Renal cortical epithelial cell (primary cell): Measurements from ENCODE around the gene CD300LB. TPM values are rescaled to one million over a fixed set of nuclear protein-coding genes. Genes with fewer than 3 reads are reported as not detected.
"Not testable (repeated sequence)": the region's sequence is repeated elsewhere in the genome, so short reads cannot be mapped to it uniquely, and the experiment has no call there.

Experiments used
- DNase-seq: peaks from one replicate; pipeline ENCODE4 v3.0.0-alpha.2; 2011; ENCODE audit warnings: low read depth
- total RNA-seq: library from RNA; depleted of rRNA; stranded (reverse); fragments of >200 nt; gene quantifications from 2 replicates; pipeline ENCODE4 v1.2.3, GENCODE V29; 2014

Gene CD300LB
- total RNA-seq, 1 donor from 2014 or later: not detected

DNA sequence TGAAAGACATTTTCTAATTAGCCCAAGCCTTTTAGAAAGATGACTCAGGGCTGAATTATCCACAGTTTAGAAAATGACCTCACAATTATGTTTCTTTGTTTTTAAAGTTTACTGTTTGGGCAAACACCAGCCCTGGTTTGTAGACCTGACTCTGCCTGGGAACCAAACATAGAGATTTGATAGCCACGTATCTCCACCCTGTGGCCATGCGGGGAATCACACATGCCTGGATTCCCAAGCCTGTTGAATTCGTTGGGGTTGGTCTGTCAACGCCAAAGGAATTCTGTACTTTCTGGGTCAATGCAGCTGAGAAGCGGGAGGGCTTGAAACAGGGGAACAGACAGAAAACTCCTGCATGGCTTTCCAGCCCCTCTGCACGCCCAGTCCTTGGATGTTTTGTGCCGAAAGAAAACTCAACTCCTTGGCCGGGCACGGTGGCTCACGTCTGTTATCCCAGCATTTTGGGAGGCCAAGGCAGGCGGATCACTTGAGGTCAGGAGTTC lies 37.9 kb downstream of the CD300LB start:
- DNase-seq: peak; percentile 81

DNA sequence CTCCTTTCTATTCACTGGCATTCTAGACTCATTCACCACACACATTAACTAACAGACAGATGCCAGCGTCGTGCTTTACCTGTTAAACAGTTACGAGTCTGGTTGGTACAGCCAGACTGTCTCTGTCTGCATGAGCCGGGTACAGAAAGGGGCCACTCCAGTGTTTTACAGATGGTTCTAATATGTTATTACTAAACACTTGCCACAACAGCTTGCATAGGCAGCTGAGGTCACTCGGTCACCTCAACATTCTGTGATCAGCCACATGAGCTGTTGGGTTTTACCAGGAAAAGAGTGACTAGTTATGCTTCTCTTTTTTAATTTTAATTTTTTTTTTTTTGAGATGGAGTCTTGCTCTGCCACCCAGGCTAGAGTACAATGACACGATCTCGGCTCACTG lies 39.6 kb downstream of the CD300LB start:
- DNase-seq: peak; percentile 26

DNA sequence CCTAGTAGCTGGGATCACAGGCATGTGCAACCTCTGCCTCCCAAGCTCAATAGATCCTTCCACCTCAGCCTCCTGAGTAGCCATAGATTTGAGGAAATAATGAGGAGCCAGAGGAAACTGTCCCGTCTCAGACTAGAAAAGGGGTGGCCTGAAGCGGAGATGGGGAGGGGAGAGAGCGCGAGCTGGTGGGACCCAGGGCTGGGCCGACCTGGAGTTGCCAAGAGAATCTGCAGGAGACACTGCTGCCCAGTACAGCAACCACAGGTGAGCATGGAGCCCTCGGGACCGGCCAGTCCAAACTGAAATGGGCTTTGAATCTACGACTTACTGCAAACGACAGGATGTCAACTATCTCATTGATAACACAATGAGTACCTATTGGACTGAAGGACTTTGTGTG lies 40.6 kb downstream of the CD300LB start:
- DNase-seq: no peak

DNA sequence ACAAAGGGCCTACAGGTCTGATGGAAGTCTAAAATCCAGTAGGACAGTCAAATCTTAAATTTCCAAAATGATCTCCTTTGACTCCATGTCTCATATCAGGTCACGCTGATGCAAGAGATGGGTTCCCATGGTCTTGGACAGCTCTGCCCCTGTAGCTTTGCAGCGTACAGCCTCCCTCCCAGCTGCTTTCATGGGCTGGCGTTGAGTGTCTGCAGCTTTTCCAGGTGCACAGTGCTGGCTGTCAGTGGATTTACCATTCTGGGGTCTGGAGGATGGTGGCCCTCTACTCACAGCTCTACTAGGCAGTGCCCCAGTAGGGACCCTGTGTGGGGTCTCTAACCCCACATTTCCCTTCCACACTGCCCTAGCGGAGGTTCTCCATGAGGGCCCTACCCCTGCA lies 43.0 kb downstream of the CD300LB start:
- not testable (repeated sequence) for DNase-seq

DNA sequence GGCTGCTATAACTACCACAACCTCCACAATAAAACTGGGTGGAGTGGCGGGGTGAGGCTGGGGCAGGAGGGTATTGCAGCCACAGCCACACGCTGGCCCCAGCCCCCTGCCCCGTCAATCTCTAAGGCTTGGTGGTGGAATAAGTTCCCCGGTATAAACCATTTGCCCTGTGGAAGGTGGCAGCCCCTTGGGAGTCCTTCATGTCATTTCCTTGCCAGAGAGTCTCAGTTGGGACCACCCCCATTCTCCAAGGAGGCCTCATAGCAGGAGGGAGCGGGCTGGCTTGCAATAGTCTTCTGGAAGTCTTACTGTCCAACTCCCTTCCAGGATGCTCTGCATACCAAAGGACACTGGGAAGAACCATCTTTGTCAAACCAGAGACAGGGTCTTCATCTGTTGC lies 45.4 kb downstream of the CD300LB start:
- no peak for DNase-seq

DNA sequence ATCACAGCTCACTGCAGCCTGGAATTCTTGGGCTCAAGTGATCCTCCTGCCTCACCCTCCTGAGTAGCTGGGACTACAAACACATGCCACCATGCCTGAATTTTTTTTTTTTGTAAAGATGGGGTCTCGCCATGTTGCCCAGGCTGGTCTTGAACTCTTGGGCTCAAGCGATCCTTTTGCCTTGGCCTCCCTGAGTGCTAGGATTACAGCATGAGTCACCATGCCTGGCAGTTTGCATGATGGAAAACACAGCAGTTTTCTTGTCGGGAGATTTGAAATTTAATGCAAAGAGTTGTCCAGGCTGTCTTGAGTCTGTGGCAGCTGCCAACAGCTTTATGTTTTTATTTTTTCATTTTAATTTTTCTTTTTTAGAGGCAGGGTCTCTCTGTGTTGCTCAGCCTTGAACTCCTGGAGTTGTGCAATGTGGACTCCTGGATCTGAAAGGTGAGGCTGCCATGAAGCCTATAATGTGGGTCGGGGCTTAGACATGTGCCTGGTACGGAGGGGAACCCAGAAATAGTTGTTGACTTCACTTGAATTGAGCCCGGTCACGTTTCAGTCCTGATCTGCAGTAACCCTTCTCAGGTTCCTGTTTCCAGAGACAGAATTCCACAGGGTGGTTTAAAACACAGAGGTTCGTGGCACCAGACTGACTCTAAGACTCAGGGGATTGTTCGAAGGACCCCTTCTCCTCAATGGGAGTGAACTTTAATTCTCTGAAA lies 46.1 kb downstream of the CD300LB start:
- DNase-seq: no peak

DNA sequence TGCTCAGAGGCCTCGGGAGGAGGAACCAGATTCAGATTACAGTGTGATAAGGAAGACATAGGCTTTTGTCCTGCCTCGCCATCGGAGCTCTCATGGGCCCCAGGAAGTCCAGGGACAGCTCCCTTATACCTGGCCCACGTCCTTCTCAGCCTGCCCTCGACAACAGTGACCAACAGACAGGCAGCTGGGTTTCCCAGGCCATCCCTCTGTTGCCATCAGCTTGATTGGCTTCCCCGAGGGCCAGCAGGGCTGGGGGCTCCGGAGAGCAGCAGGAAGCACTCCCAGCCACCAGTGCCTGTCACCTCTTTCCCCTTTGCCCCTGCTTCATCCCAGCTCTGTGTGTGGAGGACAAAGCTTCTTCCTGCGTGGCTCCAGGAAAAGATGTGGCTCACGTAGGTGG lies 47.2 kb downstream of the CD300LB start:
- no peak for DNase-seq

DNA sequence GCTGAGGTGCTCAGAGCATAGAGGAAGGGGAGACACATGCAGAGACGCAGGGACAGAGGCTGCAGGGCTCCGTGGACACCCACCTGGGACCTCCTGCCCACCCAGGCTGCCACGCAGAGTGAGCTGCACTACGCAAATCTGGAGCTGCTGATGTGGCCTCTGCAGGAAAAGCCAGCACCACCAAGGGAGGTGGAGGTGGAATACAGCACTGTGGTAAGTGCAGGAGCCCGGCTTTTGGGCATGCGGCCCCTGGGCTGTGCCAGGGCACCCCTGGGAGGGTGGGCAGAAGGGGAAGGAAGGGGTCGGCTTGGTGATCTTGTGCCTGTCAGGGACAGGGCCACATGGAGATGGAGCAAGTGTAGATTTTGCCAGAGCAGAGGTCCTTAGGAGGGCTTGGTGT lies 49.7 kb downstream of the CD300LB start:
- no peak for DNase-seq

DNA sequence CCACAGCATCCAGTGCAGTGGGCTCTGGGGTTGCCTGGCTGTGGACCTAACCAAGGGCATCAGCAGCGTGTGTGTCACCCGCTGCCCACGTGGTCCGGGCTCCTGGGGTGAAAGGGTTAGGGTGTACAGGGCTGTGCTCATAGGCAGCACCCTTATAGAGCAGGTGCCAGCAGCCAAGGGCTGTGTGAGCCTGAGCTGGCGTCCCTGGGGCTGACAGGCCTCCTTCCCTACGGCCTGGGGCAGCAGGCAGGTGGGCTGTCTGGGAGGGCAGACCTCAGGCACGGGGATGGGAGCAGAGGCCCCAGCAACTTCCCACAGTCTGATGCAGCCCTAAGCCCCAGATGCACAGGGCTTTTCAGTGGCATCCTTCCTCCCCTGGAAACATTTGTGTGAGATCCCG lies 51.0 kb downstream of the CD300LB start:
- no peak for DNase-seq

DNA sequence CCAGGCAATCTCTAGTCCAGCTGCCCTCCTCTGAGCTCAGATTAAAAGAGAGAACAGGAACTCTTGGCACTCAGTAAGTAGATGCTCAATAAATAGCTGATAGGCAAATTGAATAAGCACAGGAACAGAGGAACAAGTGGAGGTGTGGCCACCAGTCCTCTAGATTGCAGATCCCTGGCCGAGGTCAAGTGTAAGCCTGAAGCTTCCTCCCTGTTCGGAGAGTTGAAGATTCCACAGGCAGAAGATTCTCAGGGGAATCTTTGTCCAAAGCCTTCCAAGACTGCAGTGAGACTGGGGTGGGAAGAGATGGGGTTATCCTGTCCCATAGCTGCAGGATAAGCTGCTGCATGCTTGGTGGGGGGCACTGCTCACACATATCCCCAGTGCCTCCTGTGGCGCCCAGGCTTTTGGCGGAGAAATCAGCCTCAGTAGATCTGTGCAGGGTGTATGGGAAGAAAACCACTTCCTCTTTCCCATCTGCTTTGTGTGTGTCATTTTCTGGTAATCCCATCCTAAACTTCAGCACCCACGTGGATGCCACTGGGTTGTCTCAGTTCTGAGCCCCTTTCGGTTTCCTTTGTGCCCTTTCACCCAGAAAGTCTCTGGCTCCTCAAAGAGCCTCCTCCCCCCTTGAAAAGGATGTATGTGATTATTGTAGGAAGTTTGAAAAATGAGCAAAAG lies 52.7 kb downstream of the CD300LB start:
- DNase-seq: no peak

DNA sequence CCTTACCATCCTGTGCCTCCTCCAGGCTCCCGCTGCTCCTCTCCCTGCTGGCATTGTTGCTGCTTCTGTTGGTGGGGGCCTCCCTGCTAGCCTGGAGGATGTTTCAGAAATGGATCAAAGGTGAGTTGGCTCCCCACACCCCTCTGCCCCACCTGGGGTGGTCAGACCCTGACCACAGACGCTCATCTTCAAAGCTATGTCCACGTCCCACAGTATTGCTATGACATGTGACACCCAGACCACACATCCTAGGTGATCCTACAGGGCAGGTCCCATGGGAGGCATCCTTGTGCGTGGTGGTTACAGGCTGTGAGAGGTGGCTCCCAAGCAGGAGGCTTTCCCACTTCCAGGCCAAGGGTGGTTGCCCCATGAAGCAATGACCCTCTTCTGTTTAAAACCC lies 53.9 kb downstream of the CD300LB start:
- no peak for DNase-seq

DNA sequence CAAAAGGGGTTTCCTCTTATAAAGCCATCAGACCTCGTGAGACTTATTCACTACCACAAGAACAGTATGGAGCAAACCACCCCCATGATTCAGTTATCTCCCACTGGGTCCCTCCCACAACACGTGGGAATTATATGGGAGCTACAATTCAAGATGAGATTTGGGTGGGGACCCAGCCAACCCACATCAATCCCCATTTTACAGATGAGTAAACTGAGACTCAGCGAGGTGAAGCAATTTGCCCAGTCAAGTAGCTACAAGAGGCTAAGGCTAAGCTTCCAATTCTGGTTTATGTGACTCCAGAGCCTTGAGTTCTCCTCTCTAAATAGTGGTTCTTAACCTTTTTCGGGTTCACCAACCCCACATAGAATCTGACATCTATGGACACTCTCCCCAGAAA lies 56.1 kb downstream of the CD300LB start:
- DNase-seq: no peak

DNA sequence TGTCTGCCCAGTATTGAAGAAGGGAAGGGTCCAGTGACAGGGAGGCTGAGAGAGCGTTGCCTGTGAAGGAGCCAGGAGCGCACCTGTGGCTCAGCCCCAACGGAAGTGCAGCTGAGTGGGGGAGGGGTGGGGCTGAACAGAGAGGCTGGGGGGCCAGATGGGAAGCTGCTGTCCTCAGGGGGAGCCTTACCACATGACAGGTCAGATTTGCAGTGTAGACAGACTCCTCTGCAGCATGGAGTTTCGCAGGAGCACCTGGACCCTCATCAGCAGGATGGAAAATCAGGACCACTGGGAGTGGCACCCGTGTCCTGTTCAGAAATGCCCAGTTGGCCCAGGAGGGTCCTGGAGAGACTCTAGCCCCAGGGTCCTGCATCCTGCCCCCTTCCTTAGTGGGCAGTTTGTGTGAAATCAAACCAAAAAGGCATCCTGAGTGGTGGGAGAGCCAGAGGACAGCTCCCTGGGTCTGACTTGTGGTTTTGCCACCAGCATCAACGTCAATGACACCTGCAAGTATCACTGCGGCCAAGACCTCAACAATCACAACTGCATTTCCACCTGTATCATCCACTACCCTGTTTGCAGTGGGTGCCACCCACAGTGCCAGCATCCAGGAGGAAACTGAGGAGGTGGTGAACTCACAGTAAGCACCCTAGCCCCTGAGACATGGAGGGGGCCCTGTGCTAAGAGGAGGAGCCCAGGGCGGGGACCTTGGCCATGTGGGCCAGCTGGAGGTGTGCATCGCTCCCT lies 57.1 kb downstream of the CD300LB start:
- no peak for DNase-seq

DNA sequence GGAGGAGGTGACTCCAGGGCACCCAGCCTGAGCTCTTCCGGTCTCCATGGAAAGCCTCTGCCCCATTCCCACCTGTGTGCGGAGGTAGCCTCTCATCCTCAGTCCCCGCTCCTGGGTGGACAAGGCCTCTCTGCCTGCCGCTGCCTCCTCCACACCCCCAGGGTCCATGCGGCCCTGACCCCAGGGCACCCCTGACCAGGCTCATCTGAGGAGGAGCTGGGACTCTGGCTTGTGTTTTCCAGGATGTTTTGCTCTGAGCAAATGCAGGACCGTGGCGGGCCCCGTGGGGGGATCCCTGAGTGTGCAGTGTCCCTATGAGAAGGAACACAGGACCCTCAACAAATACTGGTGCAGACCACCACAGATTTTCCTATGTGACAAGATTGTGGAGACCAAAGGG lies 58.0 kb downstream of the CD300LB start:
- no peak for DNase-seq

DNA sequence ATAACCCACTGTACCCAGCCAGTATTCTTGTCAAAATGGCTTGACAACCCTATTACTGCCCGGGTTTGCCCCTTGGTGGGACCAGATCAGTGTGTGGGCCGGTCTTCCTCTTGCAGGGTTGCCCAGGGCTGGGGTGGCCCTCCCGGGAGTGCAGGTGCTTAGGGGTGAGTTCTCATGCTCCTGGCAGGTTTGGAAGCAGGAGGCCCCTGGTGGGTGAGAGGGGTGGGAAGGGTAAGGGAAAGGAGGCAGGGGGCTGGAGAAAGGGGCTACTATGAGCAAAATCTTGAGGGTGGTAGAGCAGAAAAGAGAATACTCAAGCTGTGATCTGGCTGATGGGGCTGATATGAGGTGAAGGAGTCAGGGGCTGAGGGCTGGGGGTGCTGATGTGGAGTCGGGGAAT lies 58.4 kb downstream of the CD300LB start:
- no peak for DNase-seq

DNA sequence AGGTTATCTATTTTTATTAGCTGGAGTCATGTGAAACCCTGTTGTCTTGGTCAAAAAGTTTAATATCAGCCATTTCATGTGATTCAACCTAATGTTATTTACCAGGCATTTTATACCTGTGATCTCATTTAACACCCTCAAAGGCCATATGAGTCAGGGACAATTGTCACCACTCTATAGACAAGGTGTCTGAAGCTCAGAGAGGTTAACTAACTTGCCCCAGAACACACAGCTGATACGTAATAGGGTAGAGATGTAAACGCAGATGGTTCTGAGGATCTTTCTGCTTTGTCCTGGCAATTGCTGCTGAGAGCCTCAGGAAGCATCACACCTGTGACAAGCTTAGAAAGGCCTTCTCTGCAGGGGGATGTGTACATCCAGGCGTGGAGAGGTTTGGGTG lies 59.9 kb downstream of the CD300LB start:
- no peak for DNase-seq

Other genes starting within 250 kb of the CD300LB start
- gene KIF19, start 205.2 kb downstream of the CD300LB start, total RNA-seq: not detected in 2 replicates
- gene BTBD17, start 169.6 kb downstream of the CD300LB start, total RNA-seq: not detected in 2 replicates
- gene GPR142, start 164.0 kb downstream of the CD300LB start, total RNA-seq: not detected in 2 replicates
- 91.0 and 345 TPM in 2 replicates for gene GPRC5C, start 99.4 kb downstream of the CD300LB start, total RNA-seq
- 0.05 TPM in 1 of 2 replicates, not detected in the other for gene CD300A, start 64.8 kb downstream of the CD300LB start, total RNA-seq
- 0.05 TPM in 1 of 2 replicates, not detected in the other for gene CD300C, start 14.6 kb upstream of the CD300LB start, total RNA-seq
- gene CD300H, start 36.0 kb upstream of the CD300LB start, total RNA-seq: not detected in 2 replicates
- gene CD300LD, start 60.8 kb upstream of the CD300LB start, total RNA-seq: not detected in 2 replicates
- gene CD300E, start 92.3 kb upstream of the CD300LB start, total RNA-seq: not detected in 2 replicates
- not detected in 2 replicates for gene CD300LF, start 181.4 kb upstream of the CD300LB start, total RNA-seq
- 0.20 and 0.52 TPM in 2 replicates for gene RAB37, start 205.8 kb upstream of the CD300LB start, total RNA-seq
- gene NHERF1, start 217.2 kb upstream of the CD300LB start, total RNA-seq: 28.6 and 61.1 TPM in 2 replicates
- 29.2 and 29.3 TPM in 2 replicates for gene NAT9, start 244.9 kb upstream of the CD300LB start, total RNA-seq